ENCODE results near the gene THSD7A.

Gene THSD7A, protein sequence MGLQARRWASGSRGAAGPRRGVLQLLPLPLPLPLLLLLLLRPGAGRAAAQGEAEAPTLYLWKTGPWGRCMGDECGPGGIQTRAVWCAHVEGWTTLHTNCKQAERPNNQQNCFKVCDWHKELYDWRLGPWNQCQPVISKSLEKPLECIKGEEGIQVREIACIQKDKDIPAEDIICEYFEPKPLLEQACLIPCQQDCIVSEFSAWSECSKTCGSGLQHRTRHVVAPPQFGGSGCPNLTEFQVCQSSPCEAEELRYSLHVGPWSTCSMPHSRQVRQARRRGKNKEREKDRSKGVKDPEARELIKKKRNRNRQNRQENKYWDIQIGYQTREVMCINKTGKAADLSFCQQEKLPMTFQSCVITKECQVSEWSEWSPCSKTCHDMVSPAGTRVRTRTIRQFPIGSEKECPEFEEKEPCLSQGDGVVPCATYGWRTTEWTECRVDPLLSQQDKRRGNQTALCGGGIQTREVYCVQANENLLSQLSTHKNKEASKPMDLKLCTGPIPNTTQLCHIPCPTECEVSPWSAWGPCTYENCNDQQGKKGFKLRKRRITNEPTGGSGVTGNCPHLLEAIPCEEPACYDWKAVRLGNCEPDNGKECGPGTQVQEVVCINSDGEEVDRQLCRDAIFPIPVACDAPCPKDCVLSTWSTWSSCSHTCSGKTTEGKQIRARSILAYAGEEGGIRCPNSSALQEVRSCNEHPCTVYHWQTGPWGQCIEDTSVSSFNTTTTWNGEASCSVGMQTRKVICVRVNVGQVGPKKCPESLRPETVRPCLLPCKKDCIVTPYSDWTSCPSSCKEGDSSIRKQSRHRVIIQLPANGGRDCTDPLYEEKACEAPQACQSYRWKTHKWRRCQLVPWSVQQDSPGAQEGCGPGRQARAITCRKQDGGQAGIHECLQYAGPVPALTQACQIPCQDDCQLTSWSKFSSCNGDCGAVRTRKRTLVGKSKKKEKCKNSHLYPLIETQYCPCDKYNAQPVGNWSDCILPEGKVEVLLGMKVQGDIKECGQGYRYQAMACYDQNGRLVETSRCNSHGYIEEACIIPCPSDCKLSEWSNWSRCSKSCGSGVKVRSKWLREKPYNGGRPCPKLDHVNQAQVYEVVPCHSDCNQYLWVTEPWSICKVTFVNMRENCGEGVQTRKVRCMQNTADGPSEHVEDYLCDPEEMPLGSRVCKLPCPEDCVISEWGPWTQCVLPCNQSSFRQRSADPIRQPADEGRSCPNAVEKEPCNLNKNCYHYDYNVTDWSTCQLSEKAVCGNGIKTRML (N-terminal part only)

DNA sequence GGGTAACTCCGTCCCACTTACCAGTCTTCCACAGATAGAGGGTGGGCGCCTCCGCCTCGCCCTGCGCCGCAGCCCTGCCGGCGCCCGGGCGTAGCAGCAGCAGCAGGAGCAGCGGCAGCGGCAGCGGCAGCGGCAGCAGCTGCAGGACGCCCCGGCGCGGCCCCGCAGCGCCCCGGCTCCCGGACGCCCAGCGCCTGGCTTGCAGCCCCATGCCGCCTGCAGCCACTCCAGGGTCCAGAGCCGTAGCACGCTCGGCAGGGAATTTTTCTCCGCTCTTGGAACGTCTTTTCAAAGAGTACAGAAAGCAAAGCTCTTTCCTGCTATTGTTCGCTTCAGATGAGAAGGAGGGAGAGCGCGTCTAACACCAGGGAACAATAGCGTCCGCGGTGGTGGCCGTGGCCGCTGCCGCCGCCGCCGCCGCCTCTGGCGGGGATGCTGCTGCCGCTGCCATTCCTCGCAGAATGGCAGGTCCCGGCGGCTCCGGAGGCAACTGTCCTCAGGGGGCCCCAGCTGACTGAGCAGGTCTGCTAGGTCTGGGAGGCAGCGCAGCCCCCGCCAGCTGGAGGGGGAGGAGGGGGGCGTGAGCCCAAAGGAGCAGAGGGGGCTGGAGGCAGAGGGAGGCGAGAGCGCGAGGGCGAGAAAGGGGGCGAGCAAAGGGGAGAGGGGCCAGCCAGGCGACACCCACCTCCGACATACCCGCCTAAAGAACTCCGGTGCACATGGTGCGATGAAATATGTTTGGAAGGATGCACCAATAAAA is at the start of gene THSD7A:
TSS of gene THSD7A (minus strand) at position 463 of the 760 bp plus-strand sequence. CDS start at position 211, 252 bp downstream.
- no peak for DNase-seq

DNA sequence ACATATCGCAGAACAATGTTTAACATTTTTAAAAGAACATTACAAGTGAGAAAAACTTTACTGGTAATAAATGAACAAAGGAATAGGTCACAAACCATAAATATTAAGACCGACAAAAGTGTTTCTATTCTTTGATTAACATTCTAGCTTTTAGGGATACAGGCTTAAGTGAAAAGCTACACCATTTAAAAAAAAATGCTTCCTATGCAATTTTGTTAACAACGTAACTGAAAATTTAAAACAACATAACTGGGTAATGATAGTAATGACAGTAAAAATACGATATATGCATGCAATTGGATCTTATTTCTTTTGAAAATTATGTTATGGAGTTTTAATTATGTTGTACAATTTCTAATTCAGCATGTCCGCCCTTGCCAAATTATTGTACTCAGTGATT is 49.7 kb upstream of the THSD7A start:
- DNase-seq = no peak

DNA sequence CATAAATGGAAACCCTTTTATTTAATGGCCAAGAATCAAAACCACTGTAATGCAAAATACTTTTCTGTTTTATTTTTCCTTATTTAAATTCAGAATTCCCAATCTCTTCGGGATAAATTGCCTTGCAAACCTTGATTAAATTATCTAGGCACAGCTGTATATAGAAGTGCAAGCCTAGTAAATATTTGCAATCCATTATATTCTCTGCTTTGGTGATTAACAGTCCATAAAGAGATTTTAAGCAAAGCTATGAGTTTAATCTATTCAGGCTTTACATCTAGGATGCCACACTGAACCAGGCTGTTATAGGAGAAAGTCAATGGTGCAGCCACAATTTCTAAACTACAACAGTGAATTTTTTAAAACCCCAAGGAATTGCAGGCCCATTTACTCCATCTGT is 43.6 kb upstream of the THSD7A start:
- DNase-seq = no peak

DNA sequence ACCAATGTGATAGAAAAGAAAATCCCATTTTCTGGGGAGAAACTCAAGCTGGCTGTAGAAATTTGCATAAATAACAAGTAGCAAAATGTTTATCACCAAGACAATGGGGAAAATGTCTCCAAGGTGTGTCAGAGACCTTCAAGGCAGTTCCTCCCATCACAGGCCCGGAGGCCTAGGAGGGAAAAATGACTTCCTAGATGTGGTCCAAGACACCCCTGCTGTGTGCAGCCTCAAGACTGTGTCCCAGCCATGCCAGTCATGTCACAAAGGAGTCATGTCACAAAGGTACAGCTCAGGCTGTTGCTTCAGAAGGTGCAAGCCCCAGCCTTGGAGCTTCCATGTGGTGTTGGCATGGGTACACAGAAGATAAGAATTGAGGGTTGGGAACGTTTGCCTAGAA is 33.7 kb upstream of the THSD7A start:
- DNase-seq = no peak

DNA sequence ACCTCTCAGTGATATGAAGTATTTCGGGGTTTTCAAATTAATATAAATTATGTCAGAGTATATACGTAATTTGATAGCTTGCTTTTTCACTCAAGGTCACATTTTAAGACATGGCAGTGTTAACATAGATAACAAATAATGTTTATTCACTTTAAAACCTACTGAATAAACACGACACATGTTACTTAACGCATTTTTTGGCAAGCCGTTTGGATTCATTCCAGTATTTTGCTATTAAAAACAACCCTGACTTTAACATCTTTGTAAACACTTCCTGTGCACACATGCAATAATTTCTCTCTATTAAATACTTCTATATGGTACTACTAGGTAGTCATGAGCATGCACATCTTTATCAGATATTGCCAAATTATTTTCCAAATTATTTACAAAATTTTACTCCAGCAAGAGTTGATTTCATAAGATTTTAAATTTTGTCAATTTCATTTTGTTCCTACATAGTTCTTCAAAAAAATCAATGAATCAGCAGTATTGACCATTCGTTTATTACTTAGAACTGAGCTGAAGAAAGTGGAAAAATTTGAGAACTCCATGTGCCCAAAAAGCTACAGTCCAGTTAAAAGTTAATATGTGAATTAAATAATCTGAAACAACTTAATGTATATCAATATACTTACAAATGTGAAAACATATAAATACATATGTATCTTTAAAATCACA is 26.8 kb upstream of the THSD7A start:
- no peak for DNase-seq

DNA sequence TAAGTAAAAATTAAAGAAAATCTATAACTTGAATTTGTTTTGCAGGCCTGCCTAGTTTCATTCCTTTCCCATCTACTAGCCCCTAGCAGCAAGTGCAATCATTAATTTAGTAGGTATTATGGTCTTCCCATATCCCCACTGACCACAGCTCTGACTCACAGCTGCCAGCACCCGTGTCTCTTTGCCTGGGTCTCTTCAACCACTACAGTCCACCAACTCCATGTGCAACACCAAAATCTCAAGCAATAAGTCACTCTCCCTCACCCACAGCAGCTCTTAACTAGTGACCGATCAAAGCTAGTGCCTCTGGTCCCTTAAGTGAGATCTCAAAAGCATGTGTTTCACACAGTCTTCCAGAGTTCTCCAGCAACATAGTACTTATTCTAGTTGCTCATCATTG is 26.0 kb upstream of the THSD7A start:
- DNase-seq = no peak

DNA sequence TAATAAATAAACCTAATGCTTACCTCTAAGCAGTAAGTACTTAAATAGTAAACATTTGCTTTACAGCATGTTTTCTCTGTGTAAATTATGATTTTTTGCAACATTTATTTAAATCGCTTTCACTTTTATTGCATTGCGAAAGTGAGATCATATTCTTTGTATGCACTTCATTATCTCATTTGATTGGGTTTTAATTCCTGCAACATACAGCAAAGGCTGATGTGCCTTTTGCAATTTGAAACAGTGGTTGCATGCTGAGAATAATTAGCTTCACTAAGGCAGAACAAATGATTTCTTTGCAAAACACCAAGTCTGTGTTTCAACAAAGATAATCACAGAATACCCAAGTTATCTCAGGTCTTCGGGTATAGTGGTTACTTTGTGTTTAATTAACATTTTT is 16.3 kb upstream of the THSD7A start:
- DNase-seq = no peak

DNA sequence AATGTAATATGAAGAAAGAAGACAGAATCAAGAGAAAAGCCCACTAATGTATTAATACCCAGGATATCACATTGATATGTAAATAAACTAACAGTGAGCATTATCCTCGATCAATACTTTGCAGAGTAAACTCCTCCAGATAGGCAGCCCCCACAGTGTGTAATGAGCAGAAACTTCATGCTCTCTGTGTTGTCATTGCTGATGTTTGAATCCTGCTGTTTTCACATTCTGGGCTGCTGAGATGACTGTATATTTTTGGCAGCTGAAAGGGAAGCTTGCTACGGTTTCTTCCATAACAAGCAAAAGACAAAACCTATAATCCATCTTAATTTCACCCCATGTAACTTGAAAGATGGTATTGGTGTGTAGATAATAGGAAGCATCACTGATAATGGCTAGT is 15.3 kb upstream of the THSD7A start:
- DNase-seq = no peak

DNA sequence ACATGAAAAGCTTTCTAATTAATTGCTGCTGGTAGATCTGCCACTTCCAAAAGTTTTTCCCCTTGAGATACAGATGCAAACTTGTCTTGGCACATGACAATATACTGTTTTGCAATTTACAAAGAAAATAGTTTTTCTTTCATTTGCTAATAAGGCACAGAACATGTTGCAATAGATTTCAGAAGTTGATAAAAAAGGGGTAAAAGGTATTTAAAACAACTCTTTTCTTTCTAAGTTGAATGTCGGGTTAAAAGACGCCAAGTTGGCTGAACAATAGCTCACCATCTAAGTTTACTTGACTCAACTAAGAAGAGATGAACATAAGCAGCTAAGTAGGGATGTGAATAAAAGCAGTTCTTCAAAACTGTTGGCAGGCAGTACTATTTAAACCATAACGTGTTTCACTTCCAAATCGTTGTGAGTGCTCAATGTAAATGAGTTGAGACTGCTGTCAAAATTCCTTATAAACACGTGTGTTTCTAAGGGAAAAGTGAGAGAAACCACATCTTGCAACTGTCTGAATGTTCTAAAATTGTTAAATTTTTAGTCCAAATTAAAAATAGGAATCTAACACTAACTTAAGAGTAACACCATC is 14.5 kb upstream of the THSD7A start:
- DNase-seq = no peak

DNA sequence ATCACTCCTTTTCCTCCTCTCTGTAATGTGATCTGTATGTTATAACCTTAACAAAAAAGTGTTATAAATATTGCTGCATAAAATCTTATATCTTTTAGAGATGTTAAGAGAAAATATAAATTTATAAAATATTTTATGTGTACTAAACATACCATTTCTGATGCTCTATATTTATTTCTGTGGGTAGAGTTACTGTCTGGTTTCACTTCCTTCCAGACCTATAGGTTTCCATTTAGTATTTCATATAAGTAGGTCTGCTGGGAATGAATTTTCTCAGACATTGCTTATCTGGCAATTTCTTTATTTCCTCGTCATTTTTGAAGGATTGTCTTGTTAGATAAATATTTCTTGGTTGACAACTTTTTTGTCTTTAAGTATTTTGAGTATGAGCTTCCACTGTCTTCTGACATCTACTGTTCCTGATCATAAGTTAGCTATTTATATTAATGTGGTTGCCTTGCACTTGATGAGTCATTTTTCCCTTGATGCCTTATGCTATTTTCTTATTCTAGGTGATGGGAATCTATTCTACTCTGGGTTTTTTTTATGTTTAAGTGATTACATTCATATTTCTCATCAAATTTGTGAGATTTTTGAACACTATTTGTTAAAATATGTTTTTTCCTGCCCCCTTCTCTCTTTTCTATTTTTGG is 11.2 kb upstream of the THSD7A start:
- no peak for DNase-seq

DNA sequence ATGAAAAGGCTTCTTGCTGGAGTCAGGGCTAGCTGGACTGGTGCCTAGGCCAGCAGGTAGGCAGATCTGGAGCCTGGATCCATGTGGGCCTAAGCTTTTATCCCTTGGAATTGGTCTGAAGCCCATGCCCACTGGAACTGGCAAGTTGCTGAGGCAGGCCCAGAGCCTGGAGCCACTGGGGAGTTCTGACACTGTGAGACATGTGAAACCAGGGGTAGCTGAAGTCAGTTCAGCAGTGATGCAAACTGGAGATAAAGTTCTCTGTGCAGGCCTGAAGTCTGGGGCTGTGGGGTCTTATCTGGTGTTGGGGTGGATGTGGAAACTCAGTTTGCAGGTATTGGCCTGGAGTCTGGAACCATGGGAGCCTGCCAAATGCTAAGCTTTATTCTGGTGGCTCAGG is 9.7 kb upstream of the THSD7A start:
- DNase-seq = no peak

DNA sequence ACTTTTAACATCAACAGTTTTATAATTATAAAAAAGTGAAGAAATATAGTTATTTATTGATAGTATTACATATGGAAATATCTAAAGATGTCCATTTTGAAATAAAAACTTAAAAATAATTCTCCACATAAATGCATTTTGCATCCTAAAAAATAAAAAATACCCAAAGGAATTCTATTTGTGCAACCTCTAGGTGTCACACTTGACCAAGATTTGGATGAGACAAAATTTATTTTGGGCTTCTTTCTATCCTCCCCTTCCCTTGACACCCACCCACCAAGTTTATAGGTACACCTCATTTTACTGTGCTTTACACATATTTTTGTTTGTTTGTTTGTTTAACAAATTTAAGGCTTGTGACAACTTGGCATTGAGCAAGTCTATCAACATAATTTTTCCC is 3.3 kb upstream of the THSD7A start:
- DNase-seq = no peak

DNA sequence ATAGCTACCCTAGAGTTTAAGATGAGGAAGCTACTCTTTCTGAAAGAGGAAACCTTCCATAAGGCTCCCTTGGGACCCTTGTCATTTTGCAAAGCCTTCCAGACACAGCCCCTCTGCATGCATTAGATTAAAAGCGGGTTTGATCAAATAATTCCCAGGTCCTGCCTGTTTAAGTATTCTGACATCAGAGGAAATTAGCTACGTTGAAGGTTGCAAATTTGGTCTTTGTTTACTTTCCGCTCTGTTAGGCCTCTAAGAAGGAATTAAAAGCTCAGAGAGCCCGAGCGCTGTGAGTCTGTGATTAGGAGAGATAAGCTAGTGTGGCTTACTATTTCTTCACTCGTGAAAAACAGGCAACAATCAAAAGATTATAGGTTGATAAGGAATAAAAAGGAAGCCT is 1.4 kb upstream of the THSD7A start:
- DNase-seq = no peak

DNA sequence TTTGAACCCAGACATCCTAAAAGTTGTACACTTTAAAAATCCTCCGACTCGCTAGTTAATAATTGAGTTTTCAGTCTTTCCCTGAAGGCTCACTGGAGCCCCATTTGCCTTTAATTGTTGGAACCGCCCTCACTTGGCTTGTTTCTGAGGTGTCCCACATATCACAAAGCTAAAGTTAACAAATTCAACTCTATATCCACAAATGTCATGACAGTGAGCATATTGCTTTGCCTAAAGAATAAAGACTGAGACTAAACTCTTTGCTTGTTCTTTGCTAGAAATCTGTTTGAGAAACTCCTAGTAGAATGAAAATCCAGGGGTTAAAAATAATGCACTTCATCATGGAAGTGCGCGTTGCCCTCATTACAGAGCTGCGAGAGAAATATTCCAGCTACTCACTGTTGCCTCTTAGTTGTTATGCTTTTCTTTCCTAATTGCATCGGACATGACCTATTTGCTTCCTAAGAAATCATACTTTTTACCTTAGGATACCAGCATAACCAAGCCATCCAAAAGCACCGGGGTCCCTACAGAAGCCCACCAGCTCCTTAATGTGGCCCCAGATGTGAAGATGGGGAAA is 752 bp downstream of the THSD7A start:
- DNase-seq = no peak

DNA sequence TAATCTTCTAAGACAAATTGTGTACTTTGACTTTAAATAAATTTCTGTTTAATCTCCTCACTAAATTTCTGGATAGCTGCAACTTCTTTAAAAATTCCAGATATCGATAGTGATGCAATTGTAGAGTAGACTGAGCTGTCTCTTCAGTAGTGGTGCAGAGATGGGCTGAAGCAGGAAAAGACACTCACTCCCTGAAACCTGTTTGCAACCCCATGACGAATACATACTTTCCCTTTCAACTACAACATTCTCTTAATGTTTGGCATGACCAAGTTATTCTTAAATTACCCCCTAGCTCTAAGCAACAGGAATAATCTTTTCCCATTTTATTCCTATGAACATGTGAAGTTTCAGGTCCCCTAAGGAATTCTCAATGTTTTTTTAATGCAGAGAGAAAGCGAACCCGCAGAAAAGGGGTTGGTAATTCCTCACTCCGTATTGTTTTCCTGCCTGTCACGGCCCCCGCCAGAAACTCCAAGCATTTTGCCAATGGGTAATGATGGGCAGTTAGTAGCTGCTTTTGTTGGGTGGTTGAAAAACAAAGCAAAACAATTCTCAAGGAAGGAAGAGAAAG is 1.3 kb downstream of the THSD7A start:
- no peak for DNase-seq

DNA sequence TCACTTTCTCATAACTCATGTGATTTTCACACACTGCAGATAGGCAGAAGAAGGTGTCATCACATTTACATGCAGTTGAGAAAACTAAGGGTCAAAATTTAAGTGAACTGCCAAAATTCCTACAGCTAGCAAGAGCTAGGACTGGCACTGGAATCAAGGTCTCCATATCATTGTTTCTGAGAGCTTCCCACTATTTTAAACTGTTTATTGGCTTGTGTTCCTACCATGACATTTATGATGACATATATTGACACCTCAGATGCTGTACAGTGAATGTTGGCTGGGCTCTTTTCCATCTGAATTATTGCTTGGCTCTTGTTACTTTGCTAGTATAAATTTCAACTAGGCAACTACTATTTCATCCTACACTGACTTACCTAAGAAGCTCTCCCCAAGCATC is 2.0 kb downstream of the THSD7A start:
- no peak for DNase-seq

DNA sequence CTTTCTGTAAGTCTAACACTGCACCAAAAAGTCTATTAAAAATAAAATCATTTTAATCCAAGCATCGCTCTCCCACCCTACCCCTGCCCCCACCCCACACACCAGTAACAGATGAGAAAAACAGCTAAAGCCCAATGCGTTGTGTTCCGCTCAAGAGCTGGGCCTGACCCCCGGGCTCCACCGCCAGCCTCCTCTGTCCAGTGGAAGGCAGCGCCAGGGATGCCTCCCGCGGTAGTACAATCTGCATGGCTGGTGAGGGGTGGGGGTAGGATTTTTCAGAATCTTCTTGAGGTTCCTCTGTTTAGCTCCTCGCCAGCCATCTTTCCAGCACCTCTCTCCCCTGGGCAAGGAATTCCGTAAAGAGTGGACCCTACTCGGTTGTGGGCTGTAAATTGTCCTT is 12.1 kb downstream of the THSD7A start:
- no peak for DNase-seq

DNA sequence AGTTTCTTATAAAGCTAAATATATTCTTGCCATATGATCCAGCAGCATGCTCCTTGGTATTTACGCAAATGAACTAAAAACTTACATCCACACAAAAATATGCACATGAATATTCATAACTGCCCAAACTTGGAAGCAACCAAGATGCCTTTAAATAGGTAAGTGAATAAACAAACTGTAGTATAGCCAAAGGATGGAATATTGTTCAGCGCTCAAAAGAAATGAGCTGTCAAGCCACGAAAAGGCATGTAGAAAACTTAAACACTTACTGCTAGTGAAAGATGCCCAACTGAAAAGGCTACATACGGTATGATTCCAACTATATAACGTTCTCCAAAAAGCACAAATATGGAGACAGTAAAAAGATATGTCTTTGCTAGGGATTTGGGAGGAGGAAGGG is 12.7 kb downstream of the THSD7A start:
- no peak for DNase-seq

DNA sequence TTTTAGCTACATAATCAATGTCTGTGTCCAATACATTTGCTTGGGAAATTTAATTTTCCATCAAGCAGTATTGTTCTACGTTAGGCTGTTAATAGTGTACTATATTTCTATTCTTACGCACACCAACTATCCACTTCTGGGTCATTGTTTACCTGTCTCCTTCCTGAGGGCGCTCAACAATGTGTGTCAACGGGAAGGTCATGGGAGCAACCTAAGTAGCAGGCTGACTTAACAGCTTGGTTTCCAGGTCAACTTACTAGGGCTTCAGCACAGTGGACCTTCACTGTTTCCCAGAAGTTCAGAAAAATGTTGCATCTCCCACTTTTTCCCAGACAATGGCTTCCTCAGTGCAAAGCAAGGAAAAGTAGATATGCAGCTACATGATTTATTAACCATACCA is 13.7 kb downstream of the THSD7A start:
- no peak for DNase-seq

DNA sequence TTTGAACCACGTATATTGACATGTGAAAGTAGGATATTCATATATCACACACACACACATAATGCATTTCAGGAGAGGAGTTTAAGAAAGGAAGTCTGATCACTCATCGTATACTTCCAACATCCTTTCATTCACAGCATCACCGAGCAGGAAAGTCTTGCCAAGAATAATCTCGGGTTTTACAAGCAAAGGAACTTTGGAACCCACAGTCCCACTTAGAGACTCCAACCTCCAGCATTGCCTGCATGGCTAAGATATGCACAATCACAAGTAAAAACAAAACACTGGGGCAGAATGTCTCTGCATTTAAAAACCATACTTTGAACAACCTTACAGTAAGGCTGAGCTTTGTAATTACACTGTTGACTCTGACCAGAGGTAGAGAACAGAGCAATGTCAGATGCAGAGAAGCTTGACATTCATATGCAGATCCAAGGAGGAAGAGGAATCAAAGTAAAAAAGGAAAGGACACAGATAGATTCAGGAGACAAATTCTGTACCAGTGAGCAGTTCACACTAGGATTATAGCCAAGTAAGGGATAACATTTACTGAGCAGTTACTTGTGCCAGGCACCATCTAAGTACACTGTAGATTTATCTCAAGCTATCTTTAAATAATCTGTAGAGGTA is 14.8 kb downstream of the THSD7A start:
- no peak for DNase-seq
